Esophagus muscularis mucosa (tissue), 4 donors: ENCODE data around the gene NACC1. TPM values are rescaled to one million over a fixed set of nuclear protein-coding genes. Genes with fewer than 3 reads are reported as not detected.
A peak's percentile ranks its signal among the peaks of the same experiment; 100 is the strongest.

ENCODE experiments used
- DNase-seq: peaks from one replicate; pipeline ENCODE4 v3.0.0-alpha.2; 2017; ENCODE audit errors: extremely low spot score
- H3K27ac ChIP-seq, 4 donors: fragments of 200-600 bp; sonication (generic); replicated peaks in 1 of 4; 1 replicate in 3 of 4; 2 replicates in 1 of 4; pipeline ENCODE4 v1.5.1; 2016 to 2019; ENCODE audit warnings: mild to moderate bottlenecking in 1 of 4
- H3K27me3 ChIP-seq, 4 donors: fragments of 200-600 bp; sonication (generic); one replicate each; pipeline versions ENCODE4 v1.5.1 to v1.6.0; 2016 to 2019
- H3K36me3 ChIP-seq, 4 donors: fragments of 200-600 bp; sonication (generic); one replicate each; pipeline ENCODE4 v1.5.1; 2016 to 2019
- H3K4me1 ChIP-seq, 4 donors: fragments of 200-600 bp; sonication (generic); one replicate each; pipeline ENCODE4 v1.5.1; 2016 to 2019
- H3K4me3 ChIP-seq, 4 donors: fragments of 200-600 bp; sonication (generic); 1 replicate in 2 of 4; 2 replicates in 2 of 4; pipeline ENCODE4 v1.5.1; 2016 to 2019; ENCODE audit warnings: mild to moderate bottlenecking in 4 of 4, moderate library complexity in 1 of 4
- H3K9me3 ChIP-seq, 4 donors: fragments of 200-600 bp; sonication (generic); 1 replicate in 3 of 4; 2 replicates in 1 of 4; pipeline ENCODE4 v1.5.1; 2016 to 2019
- EP300 ChIP-seq: sonication (generic); formaldehyde crosslinking; IDR thresholded peaks from one replicate; pipeline ENCODE4 v1.6.1; 2017; ENCODE audit warnings: antibody characterized with exemption
- POLR2A ChIP-seq: fragments of 450-650 bp; IDR thresholded peaks from one replicate; pipeline ENCODE4 v1.6.1; 2017; ENCODE audit warnings: antibody characterized with exemption, moderate library complexity, mild to moderate bottlenecking, low read depth
- POLR2AphosphoS5 ChIP-seq, 2 donors: sonication (generic); formaldehyde crosslinking; IDR thresholded peaks; one replicate each; pipeline ENCODE4 v1.6.1; 2017; ENCODE audit warnings: antibody characterized with exemption in 2 of 2
- WGBS: methylation state at CpG from one replicate; pipeline ENCODE4 v1.1.5; 2018; 5-methylcytosine and 5-hydroxymethylcytosine counted together
- intact Hi-C: fragments of 100-400 bp; cut with DNase I; formaldehyde crosslinking; loops from one replicate; pipeline ENCODE4 v1.15.1; 2023
- total RNA-seq, 4 donors: library from RNA; depleted of rRNA; stranded (reverse); fragments of >200 nt; gene quantifications; one replicate each; pipeline versions ENCODE4 v1.1.0 to v1.2.1, GENCODE V29; 2016
- TF ChIP-seq, protein P1 (sequence below), 3 experiments: fragments of 200-600 bp in 2 of 3; fragments of 450-650 bp in 1 of 3; sonication (generic) in 2 of 3; IDR thresholded peaks; one replicate each; pipeline ENCODE4 v1.5.1; 2017 to 2019; ENCODE audit warnings: antibody characterized with exemption in 3 of 3, mild to moderate bottlenecking in 2 of 3, moderate library complexity in 1 of 3

The NACC1 gene
- total RNA-seq, 4 donors from 2014 or later: 24.5 to 61.6 (median 29.6) TPM

DNA sequence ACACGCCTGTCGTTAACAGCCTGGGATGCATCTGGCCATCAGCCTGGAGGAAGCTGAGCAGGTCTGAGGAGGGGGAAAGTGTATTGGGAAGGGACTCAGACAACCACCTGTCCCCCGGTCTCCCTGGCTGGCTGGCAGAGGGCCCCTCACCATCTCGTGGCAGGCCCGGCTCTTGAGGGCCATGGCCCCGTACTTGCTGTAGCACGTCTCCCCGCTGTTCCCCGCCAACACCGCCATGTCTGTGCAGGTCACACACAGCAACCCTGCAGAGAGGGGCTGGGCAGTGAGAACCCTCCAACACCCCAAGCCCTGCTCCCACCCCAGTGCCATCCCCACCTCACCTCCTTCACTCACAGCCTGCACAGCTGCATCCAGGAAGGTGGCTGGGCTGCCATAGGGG lies 5.5 kb upstream of the NACC1 start:
- 88% methylated on average over 2 of the region's 10 CpGs for WGBS
- Histone ChIP-seq H3K4me3 (no peak overlapping the region), H3K27me3 (no peaks in the 10 kb centered on the region), H3K4me1 (peaks cover 18 to 24% (median 22%) of the 10 kb centered on the region in 4 donors), H3K36me3 (peaks cover 0 to 65% (median 53%) of the 10 kb centered on the region in 4 donors), H3K9me3 (no peaks in the 10 kb centered on the region), H3K27ac (no peak overlapping the region)
- TF ChIP-seq EP300: no peak
- TF ChIP-seq POLR2AphosphoS5 (IDR thresholded peaks at IDR 0.05): no peak
- no peak for DNase-seq
- intact Hi-C loops: no loop called here

GRCh38 chr19:13115936-13116281 lies 2.2 kb upstream of the NACC1 start:
- WGBS: 3% methylated on average over 17 of the region's 18 CpGs

GRCh38 chr19:13116282-13117175 lies 1.5 kb upstream of the NACC1 start, which contains the start of gene TRMT1:
Gene TRMT1 (minus strand): TSS chr19:13116740. CDS start chr19:13116399, 341 bp downstream.
- H3K9me3 ChIP-seq: no peaks in the 10 kb centered on the region
- intact Hi-C loops: no loop called here
- DNase-seq: peak; percentile 98
- 1% methylated on average over 40 of the region's 51 CpGs for WGBS
- H3K4me3 ChIP-seq: peak within 1 kb of the TSS; percentile 67 to 97 (median 94)
- H3K27ac ChIP-seq: peak within 1 kb of the TSS; percentile 67 to 82 (median 74)
- H3K36me3 ChIP-seq: peaks cover 0 to 36% (median 30%) of the 10 kb centered on the region in 4 donors
- peaks cover 39 to 58% (median 54%) of the 10 kb centered on the region in 4 donors for H3K4me1 ChIP-seq
- no peaks in the 10 kb centered on the region for H3K27me3 ChIP-seq
- TF ChIP-seq POLR2A (no peak), POLR2AphosphoS5 (IDR thresholded peaks at IDR 0.05) (peak; percentile 82 to 92), EP300 (no peak)

More at GRCh38 chr19:13115936-13116281, 2.2 kb upstream of the NACC1 start:
- H3K9me3 ChIP-seq: no peaks in the 10 kb centered on the region
- intact Hi-C loops: no loop called here
- H3K27me3 ChIP-seq: no peaks in the 10 kb centered on the region
- H3K27ac ChIP-seq: peak overlapping the region; percentile 67 to 82 (median 74)
- peaks cover 0 to 36% (median 30%) of the 10 kb centered on the region in 4 donors for H3K36me3 ChIP-seq
- peaks cover 39 to 52% (median 48%) of the 10 kb centered on the region in 4 donors for H3K4me1 ChIP-seq
- no peak for DNase-seq
- H3K4me3 ChIP-seq: peak overlapping the region; percentile 67 to 97 (median 94)
- TF ChIP-seq, protein P1, sequence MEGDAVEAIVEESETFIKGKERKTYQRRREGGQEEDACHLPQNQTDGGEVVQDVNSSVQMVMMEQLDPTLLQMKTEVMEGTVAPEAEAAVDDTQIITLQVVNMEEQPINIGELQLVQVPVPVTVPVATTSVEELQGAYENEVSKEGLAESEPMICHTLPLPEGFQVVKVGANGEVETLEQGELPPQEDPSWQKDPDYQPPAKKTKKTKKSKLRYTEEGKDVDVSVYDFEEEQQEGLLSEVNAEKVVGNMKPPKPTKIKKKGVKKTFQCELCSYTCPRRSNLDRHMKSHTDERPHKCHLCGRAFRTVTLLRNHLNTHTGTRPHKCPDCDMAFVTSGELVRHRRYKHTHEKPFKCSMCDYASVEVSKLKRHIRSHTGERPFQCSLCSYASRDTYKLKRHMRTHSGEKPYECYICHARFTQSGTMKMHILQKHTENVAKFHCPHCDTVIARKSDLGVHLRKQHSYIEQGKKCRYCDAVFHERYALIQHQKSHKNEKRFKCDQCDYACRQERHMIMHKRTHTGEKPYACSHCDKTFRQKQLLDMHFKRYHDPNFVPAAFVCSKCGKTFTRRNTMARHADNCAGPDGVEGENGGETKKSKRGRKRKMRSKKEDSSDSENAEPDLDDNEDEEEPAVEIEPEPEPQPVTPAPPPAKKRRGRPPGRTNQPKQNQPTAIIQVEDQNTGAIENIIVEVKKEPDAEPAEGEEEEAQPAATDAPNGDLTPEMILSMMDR (IDR thresholded peaks at IDR 0.05): no peak
- TF ChIP-seq POLR2A: no peak
- no peak for TF ChIP-seq POLR2AphosphoS5 (IDR thresholded peaks at IDR 0.05)
- no peak for TF ChIP-seq EP300

- peak overlapping the region; percentile 67 to 82 (median 74) for H3K27ac ChIP-seq
- peaks cover 39 to 62% (median 57%) of the 10 kb centered on the region in 4 donors for H3K4me1 ChIP-seq
- H3K9me3 ChIP-seq: no peaks in the 10 kb centered on the region
- WGBS: 12% methylated on average over 20 of the region's 20 CpGs
- H3K36me3 ChIP-seq: peaks cover 0 to 34% (median 30%) of the 10 kb centered on the region in 4 donors
- H3K4me3 ChIP-seq: peak overlapping the region; percentile 67 to 97 (median 94)
- no peaks in the 10 kb centered on the region for H3K27me3 ChIP-seq
- intact Hi-C loops: no loop called here
- TF ChIP-seq, protein P1 (IDR thresholded peaks at IDR 0.05): no peak
- TF ChIP-seq POLR2AphosphoS5 (IDR thresholded peaks at IDR 0.05): no peak
- TF ChIP-seq EP300: no peak
- TF ChIP-seq POLR2A: no peak
- no peak for DNase-seq
Observed at GRCh38 chr19:13117176-13117771, 790 bp upstream of the NACC1 start.

- DNase-seq: no peak
- H3K9me3 ChIP-seq: no peaks in the 10 kb centered on the region
- WGBS: 2% methylated on average over 23 of the region's 57 CpGs
- H3K27ac ChIP-seq: peak overlapping the region; percentile 62 to 74 (median 70)
- H3K4me1 ChIP-seq: peaks cover 39 to 62% (median 57%) of the 10 kb centered on the region in 4 donors
- intact Hi-C loops: no loop called here
- H3K27me3 ChIP-seq: no peaks in the 10 kb centered on the region
- peaks cover 0 to 20% (median 17%) of the 10 kb centered on the region in 4 donors for H3K36me3 ChIP-seq
- H3K4me3 ChIP-seq: peak overlapping the region; percentile 67 to 97 (median 94)
- TF ChIP-seq POLR2A: no peak
- TF ChIP-seq POLR2AphosphoS5 (IDR thresholded peaks at IDR 0.05): no peak
- TF ChIP-seq EP300: no peak
- TF ChIP-seq, protein P1 (IDR thresholded peaks at IDR 0.05): no peak
Observed at GRCh38 chr19:13118424-13119193, 545 bp downstream of the NACC1 start.
